Nephron (organoid): ENCODE data around the gene KRT2.

Experiments
- H3K27ac Mint-ChIP-seq, 3 experiments: 2 replicates each; pipeline ENCODE4 v1.8.0; 2020; ENCODE audit warnings: mixed read lengths in 3 of 3, mild to moderate bottlenecking in 2 of 3, moderate library complexity in 1 of 3
- H3K27me3 Mint-ChIP-seq: 2 replicates; pipeline ENCODE4 v1.8.0; 2021; ENCODE audit warnings: low read depth, mild to moderate bottlenecking, moderate library complexity, mixed read lengths
- H3K36me3 Mint-ChIP-seq: 2 replicates; pipeline ENCODE4 v1.8.0; 2020; ENCODE audit warnings: low read depth, mixed read lengths
- H3K4me1 Mint-ChIP-seq: 2 replicates; pipeline ENCODE4 v1.8.0; 2020; ENCODE audit warnings: mixed read lengths
- H3K4me3 Mint-ChIP-seq, 3 experiments: 2 replicates each; pipeline ENCODE4 v1.8.0; 2020; ENCODE audit warnings: mild to moderate bottlenecking in 3 of 3, mixed read lengths in 3 of 3, moderate library complexity in 2 of 3
- H3K9me3 Mint-ChIP-seq: 2 replicates; pipeline ENCODE4 v1.8.0; 2020; ENCODE audit warnings: mixed read lengths
- TF ChIP-seq, protein P1 (sequence below), 3 experiments: fragments of 200-600 bp; sonication (generic); IDR thresholded peaks; one replicate each; pipeline ENCODE4 v1.5.0; 2021; ENCODE audit warnings: antibody characterized with exemption in 3 of 3; ENCODE audit not compliant: unreplicated experiment in 3 of 3

KRT2 gene

DNA sequence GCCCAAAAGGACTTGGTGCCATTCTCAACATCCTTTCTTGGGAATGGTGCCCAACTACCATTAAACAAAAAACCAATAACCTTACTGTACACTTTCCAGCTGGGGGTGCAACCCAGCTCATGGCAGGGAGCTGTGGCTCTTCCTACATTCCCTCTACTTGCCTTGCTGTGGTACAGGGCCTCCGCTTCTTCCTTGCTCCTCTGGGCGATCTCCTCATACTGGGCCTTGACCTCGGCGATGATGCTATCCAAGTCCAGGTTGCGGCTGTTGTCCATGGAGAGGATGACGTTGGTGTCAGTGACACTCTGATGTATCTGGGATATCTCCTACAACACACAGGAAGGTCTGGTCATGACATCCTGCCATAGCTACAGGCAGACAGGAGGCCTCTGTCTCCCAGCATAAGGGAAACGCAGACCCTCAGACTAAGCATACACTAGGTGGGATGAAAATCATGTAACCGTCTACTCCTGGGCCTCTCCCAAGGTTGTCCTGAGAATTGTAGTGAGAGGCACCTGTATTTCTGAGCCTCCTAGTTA, 3.9 kb downstream of the KRT2 start:
- no peak overlapping the region for H3K27ac Mint-ChIP-seq
- peaks cover 40% of the 10 kb centered on the region for H3K27me3 Mint-ChIP-seq
- no peaks in the 10 kb centered on the region for H3K36me3 Mint-ChIP-seq
- TF ChIP-seq, protein P1, sequence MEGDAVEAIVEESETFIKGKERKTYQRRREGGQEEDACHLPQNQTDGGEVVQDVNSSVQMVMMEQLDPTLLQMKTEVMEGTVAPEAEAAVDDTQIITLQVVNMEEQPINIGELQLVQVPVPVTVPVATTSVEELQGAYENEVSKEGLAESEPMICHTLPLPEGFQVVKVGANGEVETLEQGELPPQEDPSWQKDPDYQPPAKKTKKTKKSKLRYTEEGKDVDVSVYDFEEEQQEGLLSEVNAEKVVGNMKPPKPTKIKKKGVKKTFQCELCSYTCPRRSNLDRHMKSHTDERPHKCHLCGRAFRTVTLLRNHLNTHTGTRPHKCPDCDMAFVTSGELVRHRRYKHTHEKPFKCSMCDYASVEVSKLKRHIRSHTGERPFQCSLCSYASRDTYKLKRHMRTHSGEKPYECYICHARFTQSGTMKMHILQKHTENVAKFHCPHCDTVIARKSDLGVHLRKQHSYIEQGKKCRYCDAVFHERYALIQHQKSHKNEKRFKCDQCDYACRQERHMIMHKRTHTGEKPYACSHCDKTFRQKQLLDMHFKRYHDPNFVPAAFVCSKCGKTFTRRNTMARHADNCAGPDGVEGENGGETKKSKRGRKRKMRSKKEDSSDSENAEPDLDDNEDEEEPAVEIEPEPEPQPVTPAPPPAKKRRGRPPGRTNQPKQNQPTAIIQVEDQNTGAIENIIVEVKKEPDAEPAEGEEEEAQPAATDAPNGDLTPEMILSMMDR (IDR thresholded peaks at IDR 0.05; ENCODE audit: unreplicated experiment in 3 of 3), result no peak
- peaks cover 12% of the 10 kb centered on the region for H3K4me1 Mint-ChIP-seq
- peaks cover 2% of the 10 kb centered on the region for H3K9me3 Mint-ChIP-seq
- H3K4me3 Mint-ChIP-seq, result no peak overlapping the region

GRCh38 chr12:52647601-52648000, 4.4 kb downstream of the KRT2 start:
- H3K36me3 Mint-ChIP-seq, result no peaks in the 10 kb centered on the region
- H3K4me3 Mint-ChIP-seq, result no peak overlapping the region
- H3K27ac Mint-ChIP-seq, result no peak overlapping the region
- peaks cover 2% of the 10 kb centered on the region for H3K9me3 Mint-ChIP-seq
- peaks cover 12% of the 10 kb centered on the region for H3K4me1 Mint-ChIP-seq
- H3K27me3 Mint-ChIP-seq, result peaks cover 41% of the 10 kb centered on the region
- TF ChIP-seq, protein P1 (IDR thresholded peaks at IDR 0.05; ENCODE audit: unreplicated experiment in 3 of 3), result no peak

- Mint-ChIP-seq H3K36me3 (no peaks in the 10 kb centered on the region), H3K9me3 (no peaks in the 10 kb centered on the region), H3K27ac (no peak overlapping the region), H3K4me3 (no peak overlapping the region), H3K4me1 (peaks cover 12% of the 10 kb centered on the region), H3K27me3 (peaks cover 41% of the 10 kb centered on the region)
- TF ChIP-seq, protein P1 (IDR thresholded peaks at IDR 0.05; ENCODE audit: unreplicated experiment in 3 of 3), result no peak
Observed at GRCh38 chr12:52646613-52647012, 5.4 kb downstream of the KRT2 start.

DNA sequence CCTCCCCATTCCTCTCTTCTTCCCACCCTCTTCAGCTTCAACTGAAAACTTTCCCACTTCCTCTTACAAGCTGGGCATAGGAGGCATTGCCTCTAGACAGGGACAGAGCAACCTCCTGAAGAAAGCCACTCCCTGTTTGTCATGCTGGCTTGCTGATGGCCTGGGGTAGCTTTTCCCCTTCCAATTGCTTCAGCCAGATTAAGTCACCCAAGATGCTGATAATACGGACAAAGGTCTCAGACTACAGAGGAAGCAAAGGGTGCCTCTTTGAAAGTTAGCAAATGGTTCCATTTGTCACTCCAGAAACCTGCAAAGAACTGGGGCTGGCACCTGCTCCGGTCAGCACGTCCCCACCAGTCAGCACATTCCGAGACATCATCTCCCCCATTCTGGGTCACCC, 6.0 kb downstream of the KRT2 start:
- Mint-ChIP-seq H3K4me3 (no peak overlapping the region), H3K27me3 (peaks cover 43% of the 10 kb centered on the region), H3K9me3 (no peaks in the 10 kb centered on the region), H3K36me3 (no peaks in the 10 kb centered on the region), H3K27ac (no peak overlapping the region), H3K4me1 (peaks cover 12% of the 10 kb centered on the region)
- TF ChIP-seq, protein P1 (IDR thresholded peaks at IDR 0.05; ENCODE audit: unreplicated experiment in 3 of 3), result no peak

- H3K9me3 Mint-ChIP-seq, result no peaks in the 10 kb centered on the region
- peaks cover 36% of the 10 kb centered on the region for H3K27me3 Mint-ChIP-seq
- H3K36me3 Mint-ChIP-seq, result no peaks in the 10 kb centered on the region
- TF ChIP-seq, protein P1 (IDR thresholded peaks at IDR 0.05; ENCODE audit: unreplicated experiment in 3 of 3), result no peak
- H3K4me1 Mint-ChIP-seq, result peaks cover 6% of the 10 kb centered on the region
- H3K27ac Mint-ChIP-seq, result no peak overlapping the region
- H3K4me3 Mint-ChIP-seq, result no peak overlapping the region
Observed at GRCh38 chr12:52645120-52645761, 6.8 kb downstream of the KRT2 start.

GRCh38 chr12:52644078-52644415, 8.0 kb downstream of the KRT2 start:
- no peaks in the 10 kb centered on the region for H3K9me3 Mint-ChIP-seq
- no peak overlapping the region for H3K27ac Mint-ChIP-seq
- peaks cover 38% of the 10 kb centered on the region for H3K27me3 Mint-ChIP-seq
- no peaks in the 10 kb centered on the region for H3K4me1 Mint-ChIP-seq
- TF ChIP-seq, protein P1 (IDR thresholded peaks at IDR 0.05; ENCODE audit: unreplicated experiment in 3 of 3), result no peak
- no peaks in the 10 kb centered on the region for H3K36me3 Mint-ChIP-seq
- no peak overlapping the region for H3K4me3 Mint-ChIP-seq
